Brain microvascular endothelial cell (primary cell): ENCODE data around the gene MEGF10.

ENCODE experiments used
- DNase-seq: peaks from one replicate; pipeline ENCODE4 v3.0.0-alpha.2; 2020
- H3K27ac ChIP-seq: fragments of 250-450 bp; sonication (Bioruptor Pico); 2 replicates; pipeline ENCODE4 v1.5.1; 2020; ENCODE audit warnings: mild to moderate bottlenecking, moderate library complexity
- H3K27me3 ChIP-seq: fragments of 250-450 bp; sonication (Bioruptor Pico); replicated peaks from 2 replicates; pipeline ENCODE4 v1.5.1; 2020; ENCODE audit warnings: mild to moderate bottlenecking
- H3K36me3 ChIP-seq: fragments of 250-450 bp; sonication (Bioruptor Pico); replicated peaks from 2 replicates; pipeline ENCODE4 v1.5.1; 2020; ENCODE audit warnings: mild to moderate bottlenecking
- H3K4me3 ChIP-seq: 2 replicates; pipeline ENCODE4 v1.5.1; 2011; ENCODE audit warnings: low read depth, mild to moderate bottlenecking, control low read depth, low read length, moderate library complexity
- in situ Hi-C: cut with HindIII; loops from 2 replicates; pipeline ENCODE4 v1.10.0; 2017; ENCODE audit warnings: low sequenced_read_pairs, low pct_ligation_motif_present
- TF ChIP-seq, protein P1 (sequence below): IDR thresholded peaks from 2 replicates; pipeline ENCODE4 v1.5.1; 2011; ENCODE audit warnings: low read depth, mild to moderate bottlenecking, moderate library complexity, low read length, control low read depth, inconsistent platforms; ENCODE audit errors: missing control alignments

MEGF10 gene

GRCh38 chr5:127444171-127444570, 153.6 kb downstream of the MEGF10 start:
- Histone ChIP-seq H3K36me3 (no peaks in the 10 kb centered on the region), H3K27me3 (no peaks in the 10 kb centered on the region), H3K27ac (no peak overlapping the region), H3K4me3 (no peak overlapping the region)
- TF ChIP-seq, protein P1, sequence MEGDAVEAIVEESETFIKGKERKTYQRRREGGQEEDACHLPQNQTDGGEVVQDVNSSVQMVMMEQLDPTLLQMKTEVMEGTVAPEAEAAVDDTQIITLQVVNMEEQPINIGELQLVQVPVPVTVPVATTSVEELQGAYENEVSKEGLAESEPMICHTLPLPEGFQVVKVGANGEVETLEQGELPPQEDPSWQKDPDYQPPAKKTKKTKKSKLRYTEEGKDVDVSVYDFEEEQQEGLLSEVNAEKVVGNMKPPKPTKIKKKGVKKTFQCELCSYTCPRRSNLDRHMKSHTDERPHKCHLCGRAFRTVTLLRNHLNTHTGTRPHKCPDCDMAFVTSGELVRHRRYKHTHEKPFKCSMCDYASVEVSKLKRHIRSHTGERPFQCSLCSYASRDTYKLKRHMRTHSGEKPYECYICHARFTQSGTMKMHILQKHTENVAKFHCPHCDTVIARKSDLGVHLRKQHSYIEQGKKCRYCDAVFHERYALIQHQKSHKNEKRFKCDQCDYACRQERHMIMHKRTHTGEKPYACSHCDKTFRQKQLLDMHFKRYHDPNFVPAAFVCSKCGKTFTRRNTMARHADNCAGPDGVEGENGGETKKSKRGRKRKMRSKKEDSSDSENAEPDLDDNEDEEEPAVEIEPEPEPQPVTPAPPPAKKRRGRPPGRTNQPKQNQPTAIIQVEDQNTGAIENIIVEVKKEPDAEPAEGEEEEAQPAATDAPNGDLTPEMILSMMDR, result no peak
- in situ Hi-C loops, result no loop called here
- no peak for DNase-seq

DNA sequence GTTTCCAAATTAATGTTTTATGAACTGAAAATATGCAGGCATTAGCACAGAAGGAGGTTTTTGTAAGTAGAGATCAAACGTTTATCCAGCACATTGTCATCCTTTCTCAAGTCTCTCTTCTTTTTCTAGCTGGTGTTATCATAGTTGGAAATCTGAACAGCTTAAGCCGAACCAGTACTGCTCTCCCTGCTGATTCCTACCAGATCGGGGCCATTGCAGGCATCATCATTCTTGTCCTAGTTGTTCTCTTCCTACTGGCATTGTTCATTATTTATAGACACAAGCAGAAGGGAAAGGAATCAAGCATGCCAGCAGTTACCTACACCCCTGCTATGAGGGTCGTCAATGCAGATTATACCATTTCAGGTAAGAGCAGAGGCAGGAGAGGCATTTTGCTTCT, 154.7 kb downstream of the MEGF10 start:
- H3K36me3 ChIP-seq, result no peaks in the 10 kb centered on the region
- TF ChIP-seq, protein P1, result no peak
- H3K27me3 ChIP-seq, result no peaks in the 10 kb centered on the region
- in situ Hi-C loops, result no loop called here
- H3K27ac ChIP-seq, result no peak overlapping the region
- DNase-seq, result no peak
- no peak overlapping the region for H3K4me3 ChIP-seq

GRCh38 chr5:127446626-127447025, 156.0 kb downstream of the MEGF10 start:
- no peaks in the 10 kb centered on the region for H3K27me3 ChIP-seq
- no peak overlapping the region for H3K4me3 ChIP-seq
- TF ChIP-seq, protein P1, result no peak
- no peak for DNase-seq
- no peak overlapping the region for H3K27ac ChIP-seq
- H3K36me3 ChIP-seq, result no peaks in the 10 kb centered on the region
- in situ Hi-C loops, result no loop called here

DNA sequence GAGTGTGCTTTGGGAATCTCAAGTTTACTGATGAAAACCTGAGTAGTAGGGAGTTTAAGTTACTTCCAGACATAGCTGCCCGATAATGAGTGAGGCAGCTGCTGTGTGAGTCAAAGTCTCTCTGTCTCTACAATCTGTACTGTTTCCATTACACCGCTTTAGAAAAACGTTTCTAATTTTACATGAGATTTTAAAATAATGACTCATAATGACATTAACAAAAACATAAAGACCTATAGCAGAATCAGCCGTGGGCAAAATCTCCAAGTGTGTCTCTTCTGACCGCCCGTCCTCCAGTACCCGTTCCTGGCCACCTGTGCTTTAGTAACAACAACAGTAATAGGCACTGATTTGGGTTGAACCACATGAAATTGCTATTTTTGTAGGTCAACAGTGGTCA, 157.2 kb downstream of the MEGF10 start:
- Histone ChIP-seq H3K4me3 (no peak overlapping the region), H3K36me3 (no peaks in the 10 kb centered on the region), H3K27me3 (no peaks in the 10 kb centered on the region), H3K27ac (peak overlapping the region; percentile 36)
- DNase-seq, result peak; percentile 75
- TF ChIP-seq, protein P1, result no peak
- in situ Hi-C loops, result no loop called here

- no peak overlapping the region for H3K4me3 ChIP-seq
- H3K27ac ChIP-seq, result no peak overlapping the region
- H3K36me3 ChIP-seq, result no peaks in the 10 kb centered on the region
- no peak for DNase-seq
- TF ChIP-seq, protein P1, result no peak
- no peaks in the 10 kb centered on the region for H3K27me3 ChIP-seq
- in situ Hi-C loops, result no loop called here
Measured at GRCh38 chr5:127450046-127450445, 159.4 kb downstream of the MEGF10 start.

GRCh38 chr5:127451096-127451495, 160.5 kb downstream of the MEGF10 start:
- TF ChIP-seq, protein P1, result no peak
- H3K27me3 ChIP-seq, result no peaks in the 10 kb centered on the region
- H3K27ac ChIP-seq, result no peak overlapping the region
- DNase-seq, result no peak
- H3K36me3 ChIP-seq, result no peaks in the 10 kb centered on the region
- in situ Hi-C loops, result no loop called here
- no peak overlapping the region for H3K4me3 ChIP-seq
